Endothelial cell of umbilical vein (primary cell): Measurements from ENCODE around the gene ADGRL3. TPM values are rescaled to one million over a fixed set of nuclear protein-coding genes. Genes with fewer than 3 reads are reported as not detected.
"Not testable (repeated sequence)": the region's sequence is repeated elsewhere in the genome, so short reads cannot be mapped to it uniquely, and the experiment has no call there.

Experiments
- BruUV-seq: library from RNA; stranded (reverse); fragments of 400-500 nt; replicated peaks from 2 replicates; lab custom pipeline; 2021; lab: Mats Ljungman, UMichigan
- CTCF ChIA-PET: fragments of 300-600, 350-600 bp; sonication (Branson Sonifier 250); formaldehyde crosslinking; loops from one replicate; lab custom pipeline; 2021; ENCODE audit warnings: antibody characterized with exemption, inconsistent platforms; lab: Charles Lee
- POLR2A ChIA-PET: fragments of 300-600, 350-600 bp; sonication (Branson Sonifier 250); formaldehyde crosslinking; loops from one replicate; lab custom pipeline; 2021; ENCODE audit warnings: antibody characterized with exemption, inconsistent platforms; lab: Charles Lee
- DNase-seq: peaks from one replicate; pipeline ENCODE4 v3.0.0-alpha.2; 2011; ENCODE audit warnings: low read depth, low spot score
- FAIRE-seq: peaks from 2 replicates; lab custom pipeline; 2011; peaks lifted over from hg19 to GRCh38; lab: Jason Lieb, UNC
- H2AFZ ChIP-seq: 2 replicates; pipeline ENCODE4 v1.6.0; 2012; ENCODE audit warnings: low read depth, low read length, control low read depth, inconsistent platforms
- H3K27ac ChIP-seq: 2 replicates; pipeline ENCODE4 v1.5.1; 2011; ENCODE audit warnings: low read depth, mild to moderate bottlenecking, control low read depth, low read length, moderate library complexity; ENCODE audit not compliant: insufficient read depth
- H3K27me3 ChIP-seq, 2 experiments: 2 replicates each; pipeline versions ENCODE4 v1.6.0 to v1.6.1; 2011; ENCODE audit warnings: low read length in 2 of 2, mixed read lengths in 1 of 2; ENCODE audit not compliant: control insufficient read depth in 2 of 2, insufficient read depth in 2 of 2
- H3K36me3 ChIP-seq, 2 experiments: 2 replicates in 1 of 2; 3 replicates in 1 of 2; pipeline ENCODE4 v1.5.1; 2011; ENCODE audit warnings: low read length in 2 of 2, mild to moderate bottlenecking in 1 of 2, moderate library complexity in 1 of 2; ENCODE audit not compliant: control insufficient read depth in 2 of 2, insufficient read depth in 2 of 2; ENCODE audit errors: extremely low read depth in 1 of 2
- H3K4me1 ChIP-seq: 3 replicates; pipeline ENCODE4 v1.5.1; 2011; ENCODE audit warnings: mild to moderate bottlenecking, low read length; ENCODE audit not compliant: control insufficient read depth, insufficient read depth; ENCODE audit errors: extremely low read depth
- H3K4me2 ChIP-seq: 2 replicates; pipeline ENCODE4 v1.6.1; 2011; ENCODE audit warnings: low read length, control low read depth, mixed read lengths; ENCODE audit not compliant: insufficient read depth
- H3K4me3 ChIP-seq, 3 experiments: fragments of 200-600 bp in 1 of 3; sonication (generic), shearing (Covaris generic) in 1 of 3; replicated peaks in 1 of 3; 2 replicates each; pipeline ENCODE4 v1.5.1; 2011 to 2016; ENCODE audit warnings: control low read depth in 3 of 3, low read length in 3 of 3, mild to moderate bottlenecking in 2 of 3, inconsistent platforms in 1 of 3, low read depth in 1 of 3, moderate library complexity in 1 of 3; ENCODE audit not compliant: insufficient read depth in 1 of 3
- H3K79me2 ChIP-seq: 2 replicates; pipeline ENCODE4 v1.6.0; 2012; ENCODE audit warnings: low read length, inconsistent platforms; ENCODE audit not compliant: control insufficient read depth, insufficient read depth
- H3K9ac ChIP-seq: replicated peaks from 2 replicates; pipeline ENCODE3; 2011; ENCODE audit warnings: low read length, control low read depth; ENCODE audit not compliant: insufficient read depth; ENCODE audit errors: extremely low read depth
- H3K9me1 ChIP-seq: replicated peaks from 3 replicates; pipeline ENCODE4 v1.6.0; 2011; ENCODE audit warnings: mild to moderate bottlenecking, low read length; ENCODE audit not compliant: control insufficient read depth, insufficient read depth; ENCODE audit errors: extremely low read depth
- H3K9me3 ChIP-seq: replicated peaks from 2 replicates; pipeline ENCODE4 v1.5.1; 2012; ENCODE audit warnings: low read length, inconsistent platforms; ENCODE audit not compliant: control insufficient read depth, insufficient read depth
- H4K20me1 ChIP-seq: replicated peaks from 2 replicates; pipeline ENCODE3; 2011; ENCODE audit warnings: mild to moderate bottlenecking, low read length; ENCODE audit not compliant: control insufficient read depth, insufficient read depth; ENCODE audit errors: extremely low read depth
- CTCF ChIP-seq, 2 donors: IDR thresholded peaks; 1 replicate in 1 of 2; 2 replicates in 1 of 2; pipeline ENCODE4 v1.5.1; 2011; ENCODE audit warnings: low read length in 2 of 2, mild to moderate bottlenecking in 2 of 2, moderate library complexity in 2 of 2, control low read depth in 1 of 2, inconsistent platforms in 1 of 2, low read depth in 1 of 2; ENCODE audit not compliant: insufficient read depth in 1 of 2; ENCODE audit errors: extremely low read depth in 1 of 2
- EZH2 ChIP-seq: IDR thresholded peaks from 2 replicates; pipeline ENCODE4 v1.6.1; 2012; ENCODE audit warnings: borderline replicate concordance, low read depth, mild to moderate bottlenecking, moderate library complexity, low read length, inconsistent platforms; ENCODE audit not compliant: severe bottlenecking
- GATA2 ChIP-seq: IDR thresholded peaks from 2 replicates; pipeline ENCODE4 v1.7.0; 2011; ENCODE audit warnings: low read depth, mild to moderate bottlenecking, moderate library complexity, mixed read lengths, low read length; ENCODE audit not compliant: insufficient read length, insufficient read depth
- JUN ChIP-seq: IDR thresholded peaks from 2 replicates; pipeline ENCODE4 v1.6.1; 2011; ENCODE audit warnings: borderline replicate concordance, low read depth; ENCODE audit not compliant: insufficient read length, insufficient read depth
- MAX ChIP-seq: IDR thresholded peaks from 2 replicates; pipeline ENCODE4 v1.6.1; 2011; ENCODE audit not compliant: insufficient read depth, insufficient read length
- MYC ChIP-seq: IDR thresholded peaks from one replicate; pipeline ENCODE4 v1.6.1; 2011; ENCODE audit warnings: mild to moderate bottlenecking, low read depth, low read length
- POLR2A ChIP-seq: IDR thresholded peaks from 2 replicates; pipeline ENCODE4 v1.6.1; 2012; ENCODE audit warnings: low read depth, mild to moderate bottlenecking, control low read depth, low read length
- POLR2AphosphoS5 ChIP-seq: IDR thresholded peaks from 2 replicates; pipeline ENCODE4 v1.6.1; 2012; ENCODE audit warnings: low read depth, mild to moderate bottlenecking, control low read depth, low read length, moderate library complexity; ENCODE audit not compliant: insufficient read depth
- dilution Hi-C: fragments of 300-500 bp; cut with MboI; formaldehyde crosslinking; loops from one replicate; pipeline ENCODE4 v1.15.0; 2019; ENCODE audit warnings: low sequenced_read_pairs; ENCODE audit not compliant: extremely low pct_ligation_motif_present
- intact Hi-C: fragments of 100-400 bp; cut with micrococcal nuclease; formaldehyde crosslinking; loops from one replicate; pipeline ENCODE4 v1.10.0; 2022
- polyA plus RNA-seq, 4 experiments: library from polyadenylated mRNA; depleted of rRNA in 3 of 4; stranded (reverse) in 3 of 4; unstranded in 1 of 4; fragments of >200 nt; gene quantifications; 2 replicates each; pipeline versions ENCODE4 v1.2.1 to v1.2.3, GENCODE V29; 2011 to 2012; ENCODE audit warnings: missing spikeins in 1 of 4
- total RNA-seq: library from RNA; stranded (reverse); gene quantifications from 2 replicates; pipeline ENCODE4 v1.2.3, GENCODE V29; 2021

ADGRL3 gene
- total and polyA plus RNA-seq, 2 donors (not counting 3 experiments of a cell fraction or from before 2014, with no cell fraction given) = not detected

- Histone ChIP-seq H3K9me3 (no peaks in the 10 kb centered on the region), H4K20me1 (no peaks in the 10 kb centered on the region), H3K4me1 (peaks cover 3% of the 10 kb centered on the region), H3K9me1 (no peaks in the 10 kb centered on the region), H3K4me2 (no peak overlapping the region), H3K4me3 (no peak overlapping the region), H3K9ac (no peak overlapping the region), H3K27me3 (no peaks in the 10 kb centered on the region), H3K36me3 (no peaks in the 10 kb centered on the region), H3K79me2 (no peaks in the 10 kb centered on the region), H2AFZ (no peak overlapping the region), H3K27ac (no peak overlapping the region)
- TF ChIP-seq EZH2 = no peak
- TF ChIP-seq GATA2 = no peak
- TF ChIP-seq MYC = no peak
- TF ChIP-seq POLR2AphosphoS5 = no peak
- no peak for TF ChIP-seq JUN
- no peak for TF ChIP-seq POLR2A
- no peak for TF ChIP-seq MAX
- no peak for TF ChIP-seq CTCF (IDR thresholded peaks at IDR 0.05; ENCODE audit: extremely low read depth in 1 of 2, insufficient read depth in 1 of 2, low read depth in 1 of 2, low read length in 2 of 2)
- ChIA-PET CTCF (no interaction called here), POLR2A (no interaction called here)
- FAIRE-seq (no peak), DNase-seq (no peak)
- BruUV-seq = no TSS peak
- dilution Hi-C loops = no loop called here
- intact Hi-C loops = no loop called here
Measured at GRCh38 chr4:61507091-61507490, 307.0 kb downstream of the ADGRL3 start.

- H3K4me1 ChIP-seq, H3K36me3 ChIP-seq, POLR2A ChIA-PET, BruUV-seq, DNase-seq, H3K27me3 ChIP-seq, H3K4me3 ChIP-seq, H3K9ac ChIP-seq, H2AFZ ChIP-seq, dilution Hi-C loops, CTCF ChIA-PET, H4K20me1 ChIP-seq, intact Hi-C loops, H3K27ac ChIP-seq, FAIRE-seq, H3K79me2 ChIP-seq, H3K9me1 ChIP-seq, H3K4me2 ChIP-seq, H3K9me3 ChIP-seq: not testable (repeated sequence)
Measured at GRCh38 chr4:61509721-61510241, 309.7 kb downstream of the ADGRL3 start.
